AG10803 (cell line): ENCODE results near the gene CLPTM1L.
"Not testable (repeated sequence)": the region's sequence is repeated elsewhere in the genome, so short reads cannot be mapped to it uniquely, and the experiment has no call there.

Experiments used
- DNase-seq: peaks from one replicate; pipeline ENCODE4 v3.0.0; 2010; ENCODE audit warnings: low read depth
- H3K4me3 ChIP-seq: 2 replicates; pipeline ENCODE4 v1.5.1; 2011; ENCODE audit warnings: mild to moderate bottlenecking, low read length, control low read depth
- TF ChIP-seq, protein P1 (sequence below): conservative IDR thresholded peaks from 2 replicates; pipeline ENCODE4 v1.5.1; 2011; ENCODE audit warnings: mild to moderate bottlenecking, low read length, control low read depth, inconsistent platforms

CLPTM1L gene

GRCh38 chr5:1329111-1329579 lies 15.8 kb downstream of the CLPTM1L start:
- TF ChIP-seq, protein P1, sequence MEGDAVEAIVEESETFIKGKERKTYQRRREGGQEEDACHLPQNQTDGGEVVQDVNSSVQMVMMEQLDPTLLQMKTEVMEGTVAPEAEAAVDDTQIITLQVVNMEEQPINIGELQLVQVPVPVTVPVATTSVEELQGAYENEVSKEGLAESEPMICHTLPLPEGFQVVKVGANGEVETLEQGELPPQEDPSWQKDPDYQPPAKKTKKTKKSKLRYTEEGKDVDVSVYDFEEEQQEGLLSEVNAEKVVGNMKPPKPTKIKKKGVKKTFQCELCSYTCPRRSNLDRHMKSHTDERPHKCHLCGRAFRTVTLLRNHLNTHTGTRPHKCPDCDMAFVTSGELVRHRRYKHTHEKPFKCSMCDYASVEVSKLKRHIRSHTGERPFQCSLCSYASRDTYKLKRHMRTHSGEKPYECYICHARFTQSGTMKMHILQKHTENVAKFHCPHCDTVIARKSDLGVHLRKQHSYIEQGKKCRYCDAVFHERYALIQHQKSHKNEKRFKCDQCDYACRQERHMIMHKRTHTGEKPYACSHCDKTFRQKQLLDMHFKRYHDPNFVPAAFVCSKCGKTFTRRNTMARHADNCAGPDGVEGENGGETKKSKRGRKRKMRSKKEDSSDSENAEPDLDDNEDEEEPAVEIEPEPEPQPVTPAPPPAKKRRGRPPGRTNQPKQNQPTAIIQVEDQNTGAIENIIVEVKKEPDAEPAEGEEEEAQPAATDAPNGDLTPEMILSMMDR = no peak
- no peak for DNase-seq
- no peak overlapping the region for H3K4me3 ChIP-seq

DNA sequence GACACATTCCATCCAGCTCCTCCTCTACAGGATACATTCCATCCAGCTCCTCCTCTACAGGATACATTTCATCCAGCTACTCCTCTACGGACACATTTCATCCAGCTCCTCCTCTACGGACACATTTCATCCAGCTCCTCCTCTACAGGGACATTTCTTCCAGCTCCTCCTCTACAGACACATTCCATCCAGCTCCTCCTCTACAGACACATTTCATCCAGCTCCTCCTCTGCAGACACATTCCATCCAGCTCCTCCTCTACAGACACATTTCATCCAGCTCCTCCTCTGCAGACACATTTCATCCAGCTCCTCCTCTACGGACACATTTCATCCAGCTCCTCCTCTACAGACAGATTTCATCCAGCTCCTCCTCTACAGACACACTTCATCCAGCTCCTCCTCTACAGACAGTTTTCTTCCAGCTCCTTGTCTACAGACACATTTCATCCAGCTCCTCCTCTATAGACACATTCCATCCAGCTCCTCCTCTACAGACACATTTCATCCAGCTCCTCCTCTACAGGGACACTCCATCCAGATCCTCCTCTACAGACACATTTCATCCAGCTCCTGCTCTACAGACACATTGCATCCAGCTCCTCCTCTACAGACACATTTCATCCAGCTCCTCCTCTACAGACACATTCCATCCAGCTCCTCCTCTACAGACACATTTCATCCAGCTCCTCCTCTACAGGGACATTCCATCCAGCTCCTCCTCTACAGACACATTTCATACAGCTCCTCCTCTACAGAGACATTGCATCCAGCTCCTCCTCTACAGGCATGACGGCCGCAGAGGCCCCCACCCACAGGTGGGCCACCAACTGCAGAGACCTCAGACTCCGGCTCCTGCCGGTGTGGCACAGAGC lies 16.4 kb downstream of the CLPTM1L start:
- H3K4me3 ChIP-seq = not testable (repeated sequence)
- DNase-seq = peak; percentile 48

GRCh38 chr5:1326901-1327756 lies 17.8 kb downstream of the CLPTM1L start:
- peak; percentile 84 for DNase-seq
- not testable (repeated sequence) for H3K4me3 ChIP-seq

DNA sequence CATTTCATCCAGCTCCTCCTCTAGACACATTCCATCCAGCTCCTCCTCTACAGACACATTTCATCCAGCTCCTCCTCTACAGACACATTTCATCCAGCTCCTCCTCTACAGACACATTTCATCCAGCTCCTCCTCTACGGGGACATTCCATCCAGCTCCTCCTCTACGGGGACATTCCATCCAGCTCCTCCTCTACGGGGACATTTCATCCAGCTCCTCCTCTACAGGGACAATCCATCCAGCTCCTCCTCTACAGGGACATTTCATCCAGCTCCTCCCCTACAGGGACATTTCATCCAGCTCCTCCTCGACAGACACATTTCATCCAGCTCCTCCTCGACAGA lies 18.4 kb downstream of the CLPTM1L start:
- DNase-seq, H3K4me3 ChIP-seq: not testable (repeated sequence)

- H3K4me3 ChIP-seq = no peak overlapping the region
- peak; percentile 83 for DNase-seq
- TF ChIP-seq, protein P1 = no peak
Observed at GRCh38 chr5:1325870-1326531, 18.9 kb downstream of the CLPTM1L start.

DNA sequence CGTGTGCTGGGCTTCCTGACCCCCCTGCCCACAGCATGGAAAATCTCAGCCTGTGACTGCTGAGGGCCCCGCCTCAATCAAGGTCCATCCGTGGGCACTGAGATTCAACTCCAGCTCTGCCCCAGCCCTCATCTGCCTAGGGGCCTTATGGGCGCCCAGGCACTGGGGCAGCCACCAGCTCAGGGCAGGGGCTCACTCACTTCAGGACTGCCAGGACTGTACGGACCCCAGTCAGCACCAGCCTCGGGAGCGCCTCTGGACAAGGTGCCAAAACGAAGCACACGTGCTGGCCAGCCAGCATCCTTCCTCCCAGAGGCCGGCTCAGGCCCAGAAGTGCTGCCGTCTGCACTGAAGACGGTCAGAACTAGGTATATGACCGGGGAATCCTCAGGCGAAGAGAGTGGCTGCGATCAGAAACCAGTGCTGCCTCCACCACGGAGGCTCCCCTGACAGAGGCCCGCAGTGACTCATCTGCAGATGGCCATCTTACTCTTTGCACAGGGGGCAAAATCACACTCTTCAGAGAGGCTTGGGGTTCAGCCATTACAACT lies 19.6 kb downstream of the CLPTM1L start:
- TF ChIP-seq, protein P1 = no peak
- no peak for DNase-seq
- no peak overlapping the region for H3K4me3 ChIP-seq

GRCh38 chr5:1324719-1325190 lies 20.1 kb downstream of the CLPTM1L start:
- H3K4me3 ChIP-seq = no peak overlapping the region
- DNase-seq = no peak
- TF ChIP-seq, protein P1 = no peak

- no peak for DNase-seq
- TF ChIP-seq, protein P1 = no peak
Observed at GRCh38 chr5:1324301-1324700, 20.6 kb downstream of the CLPTM1L start.

More at GRCh38 chr5:1324301-1324700, 20.6 kb downstream of the CLPTM1L start:
- no peak overlapping the region for H3K4me3 ChIP-seq
